ENCODE data around the gene NT5M. TPM values are rescaled to one million over a fixed set of nuclear protein-coding genes. Genes with fewer than 3 reads are reported as not detected.

Gene NT5M
- total RNA-seq, 1 donor from 2014 or later: 5.8 TPM

GRCh38 chr17:17384961-17385360 lies 81.8 kb downstream of the NT5M start:
- DNase-seq (ENCODE audit: low spot score): no peak
- peaks cover 16% of the 10 kb centered on the region for H3K27me3 Mint-ChIP-seq (ENCODE audit: unreplicated experiment)
- no peaks in the 10 kb centered on the region for H3K36me3 Mint-ChIP-seq (ENCODE audit: low read depth, unreplicated experiment)
- H3K4me3 Mint-ChIP-seq (ENCODE audit: unreplicated experiment): no peak overlapping the region
- no peaks in the 10 kb centered on the region for H3K9me3 Mint-ChIP-seq (ENCODE audit: unreplicated experiment)
- no peaks in the 10 kb centered on the region for H3K4me1 Mint-ChIP-seq (ENCODE audit: unreplicated experiment)
- no peak for TF ChIP-seq CTCF (IDR thresholded peaks at IDR 0.05; ENCODE audit: unreplicated experiment)
- H3K27ac Mint-ChIP-seq (ENCODE audit: unreplicated experiment): no peak overlapping the region

- H3K4me3 Mint-ChIP-seq (ENCODE audit: unreplicated experiment): no peak overlapping the region
- DNase-seq (ENCODE audit: low spot score): no peak
Observed at GRCh38 chr17:17385491-17385890, 82.3 kb downstream of the NT5M start.

GRCh38 chr17:17386094-17386800 lies 83.1 kb downstream of the NT5M start:
- DNase-seq (ENCODE audit: low spot score): no peak
- TF ChIP-seq CTCF (IDR thresholded peaks at IDR 0.05; ENCODE audit: unreplicated experiment): no peak
- Mint-ChIP-seq H3K4me3 (ENCODE audit: unreplicated experiment) (no peak overlapping the region), H3K4me1 (ENCODE audit: unreplicated experiment) (no peaks in the 10 kb centered on the region), H3K9me3 (ENCODE audit: unreplicated experiment) (no peaks in the 10 kb centered on the region), H3K27ac (ENCODE audit: unreplicated experiment) (no peak overlapping the region), H3K36me3 (ENCODE audit: low read depth, unreplicated experiment) (no peaks in the 10 kb centered on the region), H3K27me3 (ENCODE audit: unreplicated experiment) (peaks cover 10% of the 10 kb centered on the region)

More at GRCh38 chr17:17385491-17385890, 82.3 kb downstream of the NT5M start:
- Mint-ChIP-seq H3K36me3 (ENCODE audit: low read depth, unreplicated experiment) (no peaks in the 10 kb centered on the region), H3K9me3 (ENCODE audit: unreplicated experiment) (no peaks in the 10 kb centered on the region), H3K27me3 (ENCODE audit: unreplicated experiment) (peaks cover 15% of the 10 kb centered on the region), H3K4me1 (ENCODE audit: unreplicated experiment) (no peaks in the 10 kb centered on the region), H3K27ac (ENCODE audit: unreplicated experiment) (no peak overlapping the region)
- TF ChIP-seq CTCF (IDR thresholded peaks at IDR 0.05; ENCODE audit: unreplicated experiment): no peak

GRCh38 chr17:17387017-17387497 lies 83.9 kb downstream of the NT5M start:
- no peak for DNase-seq (ENCODE audit: low spot score)
- Mint-ChIP-seq H3K9me3 (ENCODE audit: unreplicated experiment) (no peaks in the 10 kb centered on the region), H3K4me3 (ENCODE audit: unreplicated experiment) (no peak overlapping the region), H3K27me3 (ENCODE audit: unreplicated experiment) (peaks cover 6% of the 10 kb centered on the region), H3K36me3 (ENCODE audit: low read depth, unreplicated experiment) (no peaks in the 10 kb centered on the region), H3K4me1 (ENCODE audit: unreplicated experiment) (no peaks in the 10 kb centered on the region), H3K27ac (ENCODE audit: unreplicated experiment) (no peak overlapping the region)
- TF ChIP-seq CTCF (IDR thresholded peaks at IDR 0.05; ENCODE audit: unreplicated experiment): no peak

Data from endothelial cell (in vitro differentiated cells).